NOMO-1 treated with dmso at 0.1 percent for 144 hours (cell line): Measurements from ENCODE around the gene LHX6.
A peak's percentile ranks its signal among the peaks of the same experiment; 100 is the strongest.

ENCODE experiments used
- DNase-seq: peaks from one replicate; lab custom pipeline; 2025; ENCODE audit not compliant: unreplicated experiment; lab: John Stamatoyannopoulos, UW

LHX6 gene

GRCh38 chr9:122228568-122229484 lies at the start of gene LHX6:
Gene LHX6 (minus strand): TSS chr9:122228957. CDS start chr9:122228740, 217 bp downstream.
- no peak for DNase-seq

GRCh38 chr9:122277285-122277897 lies 48.6 kb upstream of the LHX6 start:
- DNase-seq: no peak

GRCh38 chr9:122276096-122276495 lies 47.3 kb upstream of the LHX6 start:
- DNase-seq: no peak

GRCh38 chr9:122274055-122274454 lies 45.3 kb upstream of the LHX6 start:
- no peak for DNase-seq

- no peak for DNase-seq
Observed at GRCh38 chr9:122268041-122268814, 39.5 kb upstream of the LHX6 start.

- peak; percentile 40 for DNase-seq
Observed at GRCh38 chr9:122265149-122265915, 36.6 kb upstream of the LHX6 start.

- peak; percentile 73 for DNase-seq
Observed at GRCh38 chr9:122264360-122265148, 35.8 kb upstream of the LHX6 start, which contains the start of the genes MRRF and RBM18. Gene MRRF (plus strand): TSS chr9:122264882. CDS start chr9:122270892, 6,010 bp downstream. Gene RBM18 (minus strand): TSS chr9:122264840. CDS start chr9:122261492, 3,348 bp downstream.

- DNase-seq: no peak
Observed at GRCh38 chr9:122263699-122264349, 35.1 kb upstream of the LHX6 start.

GRCh38 chr9:122262073-122262472 lies 33.3 kb upstream of the LHX6 start:
- DNase-seq: no peak

GRCh38 chr9:122261469-122261881 lies 32.7 kb upstream of the LHX6 start:
- DNase-seq: no peak

- no peak for DNase-seq
Observed at GRCh38 chr9:122258886-122259415, 30.2 kb upstream of the LHX6 start.

- DNase-seq: no peak
Observed at GRCh38 chr9:122256206-122256605, 27.4 kb upstream of the LHX6 start.

GRCh38 chr9:122254761-122255160 lies 26.0 kb upstream of the LHX6 start:
- DNase-seq: no peak

GRCh38 chr9:122252796-122253195 lies 24.0 kb upstream of the LHX6 start:
- DNase-seq: no peak

GRCh38 chr9:122251351-122251750 lies 22.6 kb upstream of the LHX6 start:
- no peak for DNase-seq

- DNase-seq: no peak
Observed at GRCh38 chr9:122248448-122248865, 19.7 kb upstream of the LHX6 start.

- DNase-seq: no peak
Observed at GRCh38 chr9:122246666-122247065, 17.9 kb upstream of the LHX6 start.

GRCh38 chr9:122244349-122244748 lies 15.6 kb upstream of the LHX6 start:
- no peak for DNase-seq

- no peak for DNase-seq
Observed at GRCh38 chr9:122239722-122240121, 11.0 kb upstream of the LHX6 start.
